Measurements from ENCODE around the gene RGPD6. TPM values are rescaled to one million over a fixed set of nuclear protein-coding genes. Genes with fewer than 3 reads are reported as not detected.
A peak's percentile ranks its signal among the peaks of the same experiment; 100 is the strongest.
"Not testable (repeated sequence)": the region's sequence is repeated elsewhere in the genome, so short reads cannot be mapped to it uniquely, and the experiment has no call there.

Gene RGPD6
- total RNA-seq, 1 donor from 2014 or later: 28.3 TPM

DNA sequence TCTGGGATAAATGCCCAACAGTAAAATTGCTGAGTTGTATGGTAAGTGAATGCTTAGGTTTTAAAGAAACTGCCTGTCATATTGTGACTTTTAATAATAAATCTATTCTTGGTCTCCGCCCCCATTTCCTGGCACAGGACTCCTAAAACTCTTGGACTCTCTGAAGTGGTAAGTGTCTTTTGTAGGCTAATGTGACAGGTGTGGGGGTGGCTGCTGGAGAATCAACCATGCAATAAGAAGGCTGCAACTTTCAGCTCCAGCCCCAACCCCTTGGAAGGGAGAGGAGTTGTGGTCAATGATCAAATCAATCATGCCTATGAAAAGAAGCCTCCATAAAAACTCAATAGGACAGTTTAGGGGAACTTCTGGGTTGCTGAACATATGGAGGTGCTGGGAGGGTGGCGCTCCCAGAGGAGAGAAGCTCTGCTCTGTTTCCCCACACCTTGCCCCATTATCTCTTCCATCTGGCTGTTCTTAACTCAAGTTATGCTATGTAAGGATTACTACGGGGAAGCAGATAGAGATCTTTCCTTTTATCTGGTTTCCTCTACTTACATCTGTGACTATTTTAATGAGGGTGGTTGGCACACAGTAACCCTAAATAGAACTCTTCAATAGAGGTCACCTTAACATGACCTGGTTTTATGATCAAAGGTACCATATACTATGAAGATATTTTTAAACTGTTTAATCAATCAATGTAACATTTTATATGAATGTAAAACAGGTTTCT lies 101.2 kb downstream of the RGPD6 start:
- H3K27me3 Mint-ChIP-seq; ATAC-seq (ENCODE audit: low read depth); H3K36me3 Mint-ChIP-seq (ENCODE audit: low read depth); POLR2A ChIA-PET; H3K27ac Mint-ChIP-seq; intact Hi-C loops (cut with micrococcal nuclease); H3K9me3 Mint-ChIP-seq; DNase-seq; CTCF ChIA-PET; H3K4me1 Mint-ChIP-seq; H3K4me3 Mint-ChIP-seq: not testable (repeated sequence)

DNA sequence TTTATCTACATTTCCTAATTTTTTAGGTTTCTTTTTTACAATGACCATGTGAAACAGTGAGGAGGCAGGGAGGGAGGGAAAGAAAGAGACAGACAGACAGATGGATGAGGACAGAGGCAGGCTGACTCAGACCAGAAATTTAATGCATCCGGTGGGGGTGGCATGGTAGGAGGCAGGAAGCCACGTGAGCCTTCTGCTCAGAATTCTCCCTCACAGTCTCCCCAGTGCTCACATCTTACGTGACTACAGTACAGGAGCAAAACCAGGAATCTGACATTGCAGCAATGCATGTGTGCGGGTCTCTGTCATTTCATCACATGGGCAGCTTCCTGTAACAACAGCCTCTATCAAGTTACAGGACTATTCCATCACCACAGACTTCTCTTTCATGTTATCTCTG lies 102.1 kb downstream of the RGPD6 start:
- H3K27ac Mint-ChIP-seq; H3K27me3 Mint-ChIP-seq; H3K36me3 Mint-ChIP-seq (ENCODE audit: low read depth); intact Hi-C loops (cut with micrococcal nuclease); H3K4me3 Mint-ChIP-seq; H3K4me1 Mint-ChIP-seq; POLR2A ChIA-PET; DNase-seq; H3K9me3 Mint-ChIP-seq; CTCF ChIA-PET: not testable (repeated sequence)
- ATAC-seq (ENCODE audit: low read depth): peak; percentile 90

DNA sequence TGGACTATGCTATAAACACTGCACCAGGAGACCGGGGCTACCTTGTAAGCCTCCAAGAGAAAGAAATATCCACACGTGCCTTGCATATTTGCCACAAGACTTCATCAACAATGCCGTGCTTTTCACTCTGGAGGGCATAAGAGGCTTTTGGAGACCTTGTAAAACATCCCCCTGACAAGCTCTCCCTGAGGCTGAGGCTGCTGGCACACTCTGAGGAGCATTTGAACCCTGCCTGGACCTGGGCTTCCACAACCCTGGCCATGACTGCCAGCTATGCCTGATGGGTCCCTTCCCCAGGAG lies 104.0 kb downstream of the RGPD6 start:
- H3K27ac Mint-ChIP-seq; H3K4me1 Mint-ChIP-seq; intact Hi-C loops (cut with micrococcal nuclease); H3K27me3 Mint-ChIP-seq; CTCF ChIA-PET; H3K9me3 Mint-ChIP-seq; ATAC-seq (ENCODE audit: low read depth); DNase-seq; H3K4me3 Mint-ChIP-seq; POLR2A ChIA-PET; H3K36me3 Mint-ChIP-seq (ENCODE audit: low read depth): not testable (repeated sequence)

DNA sequence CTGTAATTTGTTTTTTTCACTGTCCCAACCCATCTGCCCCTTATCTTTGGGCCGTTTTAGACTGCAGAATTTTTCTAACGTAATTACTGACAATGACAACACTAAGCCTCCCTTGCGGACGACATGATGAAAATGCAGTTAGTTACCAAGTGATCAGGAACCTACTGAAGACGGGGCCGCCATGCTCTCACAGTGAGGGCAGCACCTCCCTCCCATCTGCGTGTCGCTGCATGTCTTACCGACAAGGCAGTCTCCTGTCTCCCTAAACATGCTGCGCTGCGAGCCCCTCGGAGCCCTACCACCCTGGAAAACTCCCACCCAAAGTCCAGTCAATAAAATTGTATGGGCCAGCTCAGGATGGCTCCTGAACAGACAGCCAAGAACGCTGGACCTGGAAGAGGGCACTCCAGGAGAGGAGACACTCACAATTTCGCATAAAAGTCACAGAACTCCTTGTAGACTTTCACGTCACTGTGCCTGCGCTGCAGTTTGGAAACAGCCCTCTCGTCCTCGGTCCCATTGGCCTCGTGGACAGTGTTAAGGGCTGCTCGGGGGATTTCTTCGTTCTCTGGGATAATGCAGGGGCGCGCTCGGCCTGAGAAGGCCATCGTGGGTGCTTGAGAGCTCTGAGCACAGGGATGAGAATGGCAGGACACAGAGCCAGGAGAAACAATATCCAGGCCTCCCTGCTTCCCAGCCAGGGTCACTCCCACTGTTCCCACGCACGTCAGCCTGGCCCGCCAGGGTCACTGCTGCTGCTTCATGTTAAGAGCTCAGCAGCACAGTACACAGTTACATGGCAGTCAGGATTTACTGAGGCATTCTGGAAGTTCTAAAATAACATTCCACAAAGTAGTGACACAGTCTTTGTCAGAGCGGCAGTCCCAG lies 104.6 kb downstream of the RGPD6 start, which contains the start of gene LIMS4:
Gene LIMS4, minus strand, starts transcription at position 646 of the 888 bp plus-strand sequence. Its CDS starts 38 bp downstream, at position 608.
- H3K4me1 Mint-ChIP-seq; POLR2A ChIA-PET; H3K27me3 Mint-ChIP-seq; intact Hi-C loops (cut with micrococcal nuclease); H3K4me3 Mint-ChIP-seq; H3K27ac Mint-ChIP-seq; DNase-seq; H3K36me3 Mint-ChIP-seq (ENCODE audit: low read depth); CTCF ChIA-PET; H3K9me3 Mint-ChIP-seq; ATAC-seq (ENCODE audit: low read depth): not testable (repeated sequence)

DNA sequence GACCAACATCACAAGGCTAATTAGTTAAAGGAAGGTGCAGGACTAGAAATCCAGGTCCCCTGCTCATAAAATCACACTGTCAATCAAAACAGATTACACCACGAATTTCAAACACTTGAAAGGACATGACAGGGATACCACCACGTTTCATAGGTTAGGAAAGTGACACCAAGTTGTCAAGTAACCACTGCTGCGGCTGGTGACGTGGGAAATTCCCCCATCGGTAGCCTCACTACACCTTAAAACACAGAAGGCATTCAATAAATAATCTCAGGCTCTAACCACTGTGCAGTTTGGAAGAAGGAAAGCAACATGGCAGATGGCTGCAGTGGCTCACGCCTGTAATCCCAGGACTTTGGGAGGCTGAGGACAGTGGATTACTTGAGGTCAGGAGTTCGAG lies 108.1 kb downstream of the RGPD6 start:
- H3K27me3 Mint-ChIP-seq; DNase-seq; ATAC-seq (ENCODE audit: low read depth); H3K9me3 Mint-ChIP-seq; H3K4me1 Mint-ChIP-seq; POLR2A ChIA-PET; H3K27ac Mint-ChIP-seq; H3K36me3 Mint-ChIP-seq (ENCODE audit: low read depth); CTCF ChIA-PET; intact Hi-C loops (cut with micrococcal nuclease); H3K4me3 Mint-ChIP-seq: not testable (repeated sequence)

DNA sequence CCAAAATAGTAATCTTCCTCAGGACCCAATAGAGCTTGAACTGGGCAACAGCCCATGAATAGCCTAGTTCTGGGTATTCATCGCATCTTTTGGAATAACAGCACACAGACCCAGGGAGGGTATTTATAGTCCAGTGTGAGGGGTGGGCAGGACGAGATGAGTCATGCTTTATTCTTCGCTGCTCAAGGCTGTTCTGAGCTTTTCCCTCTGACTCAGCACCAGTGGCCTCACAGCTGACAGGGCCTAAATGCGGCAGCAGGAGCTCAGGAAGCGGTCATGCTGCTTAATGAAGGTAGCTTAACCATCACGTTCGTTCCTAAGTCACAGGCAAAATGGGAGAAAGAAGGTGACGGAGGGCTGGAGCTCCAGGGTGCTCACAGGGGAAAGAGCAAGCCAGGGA lies 111.7 kb downstream of the RGPD6 start:
- H3K27ac Mint-ChIP-seq: not testable (repeated sequence)

More for the DNA sequence above, 111.7 kb downstream of the RGPD6 start:
- DNase-seq; H3K9me3 Mint-ChIP-seq; CTCF ChIA-PET; POLR2A ChIA-PET; H3K36me3 Mint-ChIP-seq (ENCODE audit: low read depth); H3K27me3 Mint-ChIP-seq; ATAC-seq (ENCODE audit: low read depth); H3K4me1 Mint-ChIP-seq; intact Hi-C loops (cut with micrococcal nuclease); H3K4me3 Mint-ChIP-seq: not testable (repeated sequence)

Other genes with a start within 250 kb of the RGPD6 start
- gene LIMS4, start 104.4 kb downstream of the RGPD6 start, total RNA-seq: 0.47 TPM in 1 of 2 replicates, not detected in the other
- gene BUB1, start 100.8 kb upstream of the RGPD6 start, total RNA-seq: 5.9 and 6.2 TPM in 2 replicates
- gene ACOXL, start 155.4 kb upstream of the RGPD6 start, total RNA-seq: 0.20 TPM in 1 of 2 replicates, not detected in the other

Measured in activated B cell treated with CpG ODN at 0.5 μM for 24 hours (primary cell).